A673 (cell line): ENCODE results near the gene TRERF1.

Source experiments
- EZH2 ChIP-seq: fragments of 200-600 bp; sonication (generic); IDR thresholded peaks from 2 replicates; pipeline ENCODE4 v1.6.1; 2017; ENCODE audit warnings: borderline replicate concordance, low read depth, mild to moderate bottlenecking, mixed read lengths, antibody characterized with exemption, low read length; ENCODE audit not compliant: poor library complexity, severe bottlenecking
- TF ChIP-seq, protein P1 (sequence below): fragments of 300-800, 200-600 bp; sonication (generic); conservative IDR thresholded peaks from 2 replicates; pipeline ENCODE4 v1.5.1; 2017; ENCODE audit warnings: low read depth, mild to moderate bottlenecking, antibody characterized with exemption, low read length, moderate library complexity, mixed read lengths

DNA sequence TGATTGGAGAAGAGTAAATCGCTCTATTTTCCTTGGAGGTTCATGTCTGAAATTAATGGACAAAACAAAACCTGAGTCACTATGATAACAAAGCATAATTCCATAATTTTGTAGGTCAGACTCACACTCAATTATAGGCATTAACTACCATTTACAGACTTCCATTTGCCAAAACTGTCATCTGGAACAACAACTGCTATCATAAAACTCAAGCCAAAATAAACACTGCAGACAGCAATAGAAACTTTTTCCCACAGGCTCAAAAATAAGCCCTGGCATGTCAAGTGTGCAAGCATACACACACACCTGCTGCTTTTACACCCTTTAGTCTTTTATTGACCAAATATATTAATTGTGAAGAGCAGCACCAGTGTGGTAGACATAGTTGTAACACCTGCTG is 241.2 kb downstream of the TRERF1 start:
- TF ChIP-seq, protein P1, sequence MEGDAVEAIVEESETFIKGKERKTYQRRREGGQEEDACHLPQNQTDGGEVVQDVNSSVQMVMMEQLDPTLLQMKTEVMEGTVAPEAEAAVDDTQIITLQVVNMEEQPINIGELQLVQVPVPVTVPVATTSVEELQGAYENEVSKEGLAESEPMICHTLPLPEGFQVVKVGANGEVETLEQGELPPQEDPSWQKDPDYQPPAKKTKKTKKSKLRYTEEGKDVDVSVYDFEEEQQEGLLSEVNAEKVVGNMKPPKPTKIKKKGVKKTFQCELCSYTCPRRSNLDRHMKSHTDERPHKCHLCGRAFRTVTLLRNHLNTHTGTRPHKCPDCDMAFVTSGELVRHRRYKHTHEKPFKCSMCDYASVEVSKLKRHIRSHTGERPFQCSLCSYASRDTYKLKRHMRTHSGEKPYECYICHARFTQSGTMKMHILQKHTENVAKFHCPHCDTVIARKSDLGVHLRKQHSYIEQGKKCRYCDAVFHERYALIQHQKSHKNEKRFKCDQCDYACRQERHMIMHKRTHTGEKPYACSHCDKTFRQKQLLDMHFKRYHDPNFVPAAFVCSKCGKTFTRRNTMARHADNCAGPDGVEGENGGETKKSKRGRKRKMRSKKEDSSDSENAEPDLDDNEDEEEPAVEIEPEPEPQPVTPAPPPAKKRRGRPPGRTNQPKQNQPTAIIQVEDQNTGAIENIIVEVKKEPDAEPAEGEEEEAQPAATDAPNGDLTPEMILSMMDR, result no peak
- TF ChIP-seq EZH2, result no peak
